Activated T-helper 1 cell treated with anti-CD3 and anti-CD28 coated beads, Interleukin-2, amount 50 U/mL, for 16 hours (primary cell): ENCODE data around the gene ATXN7L1.

ENCODE experiments used
- DNase-seq, 2 donors: peaks; one replicate each; pipeline ENCODE4 v3.0.0-alpha.2; 2020; ENCODE audit warnings: low read depth in 1 of 2, low spot score in 1 of 2

The ATXN7L1 gene

GRCh38 chr7:105680505-105681187, 195.8 kb downstream of the ATXN7L1 start:
- no peak for DNase-seq

- no peak for DNase-seq
Observed at GRCh38 chr7:105678811-105679495, 197.4 kb downstream of the ATXN7L1 start.

GRCh38 chr7:105677817-105678573, 198.4 kb downstream of the ATXN7L1 start:
- peak; percentile 22 to 42 for DNase-seq

GRCh38 chr7:105677410-105677730, 199.0 kb downstream of the ATXN7L1 start:
- DNase-seq: no peak

- peak; percentile 24 to 41 for DNase-seq
Observed at GRCh38 chr7:105675934-105676371, 200.4 kb downstream of the ATXN7L1 start.

GRCh38 chr7:105674200-105674920, 202.0 kb downstream of the ATXN7L1 start:
- DNase-seq: no peak

- no peak for DNase-seq
Observed at GRCh38 chr7:105673367-105674084, 202.9 kb downstream of the ATXN7L1 start.

GRCh38 chr7:105672801-105673200, 203.6 kb downstream of the ATXN7L1 start:
- no peak for DNase-seq

GRCh38 chr7:105666324-105666723, 210.1 kb downstream of the ATXN7L1 start:
- DNase-seq: no peak

- no peak for DNase-seq
Observed at GRCh38 chr7:105665684-105666083, 210.7 kb downstream of the ATXN7L1 start.

- no peak for DNase-seq
Observed at GRCh38 chr7:105664816-105665525, 211.4 kb downstream of the ATXN7L1 start.

GRCh38 chr7:105662998-105663397, 213.4 kb downstream of the ATXN7L1 start:
- no peak for DNase-seq

GRCh38 chr7:105661625-105662024, 214.8 kb downstream of the ATXN7L1 start:
- no peak for DNase-seq

- DNase-seq: peak; percentile 39 to 49
Observed at GRCh38 chr7:105656922-105657521, 219.4 kb downstream of the ATXN7L1 start.

- no peak for DNase-seq
Observed at GRCh38 chr7:105655500-105656380, 220.7 kb downstream of the ATXN7L1 start.

- DNase-seq: no peak
Observed at GRCh38 chr7:105655067-105655466, 221.3 kb downstream of the ATXN7L1 start.

- DNase-seq: no peak
Observed at GRCh38 chr7:105654095-105654686, 222.2 kb downstream of the ATXN7L1 start.

- no peak for DNase-seq
Observed at GRCh38 chr7:105653441-105654005, 222.9 kb downstream of the ATXN7L1 start.
